NCI-H2171 treated with DMSO at 0.1 percent for 48 hours (cell line): ENCODE measurements around the gene POFUT2.

Source experiments
- DNase-seq: peaks from one replicate; lab custom pipeline; 2025; lab: John Stamatoyannopoulos, UW

Gene POFUT2

GRCh38 chr21:45283035-45283610 is 4.6 kb downstream of the POFUT2 start:
- no peak for DNase-seq

- no peak for DNase-seq
Observed at GRCh38 chr21:45282283-45283034, 5.2 kb downstream of the POFUT2 start.

- DNase-seq: no peak
Observed at GRCh38 chr21:45281411-45282282, 6.0 kb downstream of the POFUT2 start.

GRCh38 chr21:45280969-45281368 is 6.7 kb downstream of the POFUT2 start:
- no peak for DNase-seq

GRCh38 chr21:45280178-45280821 is 7.4 kb downstream of the POFUT2 start:
- no peak for DNase-seq

- no peak for DNase-seq
Observed at GRCh38 chr21:45279446-45280177, 8.1 kb downstream of the POFUT2 start.

- no peak for DNase-seq
Observed at GRCh38 chr21:45278156-45278911, 9.4 kb downstream of the POFUT2 start.

GRCh38 chr21:45277101-45278045 is 10.3 kb downstream of the POFUT2 start:
- DNase-seq: no peak

GRCh38 chr21:45276596-45276995 is 11.1 kb downstream of the POFUT2 start:
- no peak for DNase-seq

- DNase-seq: no peak
Observed at GRCh38 chr21:45270306-45270821, 17.3 kb downstream of the POFUT2 start.

GRCh38 chr21:45269861-45270260 is 17.8 kb downstream of the POFUT2 start:
- no peak for DNase-seq

GRCh38 chr21:45267390-45267760 is 20.3 kb downstream of the POFUT2 start:
- no peak for DNase-seq

GRCh38 chr21:45266518-45267389 is 20.9 kb downstream of the POFUT2 start:
- DNase-seq: no peak

GRCh38 chr21:45265721-45266517 is 21.8 kb downstream of the POFUT2 start:
- DNase-seq: no peak

- no peak for DNase-seq
Observed at GRCh38 chr21:45264912-45265515, 22.7 kb downstream of the POFUT2 start.

- no peak for DNase-seq
Observed at GRCh38 chr21:45264146-45264911, 23.4 kb downstream of the POFUT2 start.

GRCh38 chr21:45263534-45263933 is 24.2 kb downstream of the POFUT2 start:
- no peak for DNase-seq
